ENCODE results near the gene ENTHD1.
"Not testable (repeated sequence)": the region's sequence is repeated elsewhere in the genome, so short reads cannot be mapped to it uniquely, and the experiment has no call there.

Gene ENTHD1

GRCh38 chr22:39777716-39778454, 115.7 kb downstream of the ENTHD1 start:
- no peak for DNase-seq (ENCODE audit: low read depth)

- no peak for DNase-seq (ENCODE audit: low read depth)
Measured at GRCh38 chr22:39776295-39777009, 117.1 kb downstream of the ENTHD1 start.

- DNase-seq (ENCODE audit: low read depth) = no peak
Measured at GRCh38 chr22:39773976-39774539, 119.5 kb downstream of the ENTHD1 start.

- DNase-seq (ENCODE audit: low read depth) = no peak
Measured at GRCh38 chr22:39773503-39773902, 120.1 kb downstream of the ENTHD1 start.

GRCh38 chr22:39771486-39771885, 122.1 kb downstream of the ENTHD1 start:
- DNase-seq (ENCODE audit: low read depth) = no peak

GRCh38 chr22:39765661-39766060, 127.9 kb downstream of the ENTHD1 start:
- no peak for DNase-seq (ENCODE audit: low read depth)

- DNase-seq (ENCODE audit: low read depth) = no peak
Measured at GRCh38 chr22:39765046-39765445, 128.5 kb downstream of the ENTHD1 start.

- DNase-seq (ENCODE audit: low read depth) = no peak
Measured at GRCh38 chr22:39763276-39763675, 130.3 kb downstream of the ENTHD1 start.

- no peak for DNase-seq (ENCODE audit: low read depth)
Measured at GRCh38 chr22:39750759-39751158, 142.8 kb downstream of the ENTHD1 start.

GRCh38 chr22:39748877-39749276, 144.7 kb downstream of the ENTHD1 start:
- no peak for DNase-seq (ENCODE audit: low read depth)

- no peak for DNase-seq (ENCODE audit: low read depth)
Measured at GRCh38 chr22:39746600-39747262, 146.8 kb downstream of the ENTHD1 start.

- no peak for DNase-seq (ENCODE audit: low read depth)
Measured at GRCh38 chr22:39745789-39746188, 147.8 kb downstream of the ENTHD1 start.

- DNase-seq (ENCODE audit: low read depth) = no peak
Measured at GRCh38 chr22:39744353-39744752, 149.2 kb downstream of the ENTHD1 start.

GRCh38 chr22:39743935-39744334, 149.6 kb downstream of the ENTHD1 start:
- DNase-seq (ENCODE audit: low read depth) = no peak

GRCh38 chr22:39739338-39740027, 154.1 kb downstream of the ENTHD1 start:
- DNase-seq (ENCODE audit: low read depth) = no peak

GRCh38 chr22:39738746-39739145, 154.8 kb downstream of the ENTHD1 start:
- DNase-seq (ENCODE audit: low read depth) = no peak

- no peak for DNase-seq (ENCODE audit: low read depth)
Measured at GRCh38 chr22:39735776-39736175, 157.8 kb downstream of the ENTHD1 start.

GRCh38 chr22:39734866-39735265, 158.7 kb downstream of the ENTHD1 start:
- DNase-seq (ENCODE audit: low read depth) = no peak

- not testable (repeated sequence) for DNase-seq (ENCODE audit: low read depth)
Measured at GRCh38 chr22:39734046-39734445, 159.5 kb downstream of the ENTHD1 start.

- no peak for DNase-seq (ENCODE audit: low read depth)
Measured at GRCh38 chr22:39733191-39733590, 160.4 kb downstream of the ENTHD1 start.

GRCh38 chr22:39732625-39733024, 160.9 kb downstream of the ENTHD1 start:
- DNase-seq (ENCODE audit: low read depth) = no peak
